Activated naive CD8-positive, alpha-beta T cell treated with anti-CD3 and anti-CD28 coated beads, Interleukin-2, amount 10 ng/mL, durations not matched to agents 7 days and 5 days (primary cell): ENCODE data around the gene AMELX. TPM values are rescaled to one million over a fixed set of nuclear protein-coding genes. Genes with fewer than 3 reads are reported as not detected.

Source experiments
- ATAC-seq: fragments of 150-1000 bp; cut with Tn5 transposase; one replicate; pipeline ENCODE4 v1.10.0; 2021; ENCODE audit warnings: low read depth, moderate library complexity
- POLR2A ChIA-PET: fragments of 350-600 bp; sonication (Branson Sonifier 250); formaldehyde crosslinking; loops from one replicate; lab custom pipeline; 2021; ENCODE audit warnings: antibody characterized with exemption; lab: Charles Lee
- DNase-seq: peaks from one replicate; pipeline ENCODE4 v3.0.0; 2021
- H3K27ac Mint-ChIP-seq: one replicate; pipeline ENCODE4 v1.8.0; 2022; ENCODE audit warnings: mild to moderate bottlenecking, mixed read lengths
- H3K27me3 Mint-ChIP-seq: one replicate; pipeline ENCODE4 v1.8.0; 2022; ENCODE audit warnings: mild to moderate bottlenecking, moderate library complexity, mixed read lengths
- H3K36me3 Mint-ChIP-seq: one replicate; pipeline ENCODE4 v1.8.0; 2021; ENCODE audit warnings: mild to moderate bottlenecking, mixed read lengths
- H3K4me1 Mint-ChIP-seq: one replicate; pipeline ENCODE4 v1.8.0; 2021; ENCODE audit warnings: mixed read lengths
- H3K4me3 Mint-ChIP-seq: one replicate; pipeline ENCODE4 v1.8.0; 2022; ENCODE audit warnings: mild to moderate bottlenecking, moderate library complexity, mixed read lengths
- H3K9me3 Mint-ChIP-seq: one replicate; pipeline ENCODE4 v1.8.0; 2021; ENCODE audit warnings: mixed read lengths
- total RNA-seq, 2 experiments: library from RNA; stranded (reverse); gene quantifications; one replicate each; pipeline ENCODE4 v1.2.3, GENCODE V29; 2021

Gene AMELX
- not detected for total RNA-seq

- DNase-seq (no peak), ATAC-seq (no peak)
- Mint-ChIP-seq H3K9me3 (no peaks in the 10 kb centered on the region), H3K27ac (no peak within 1 kb of the TSS), H3K36me3 (no peaks in the 10 kb centered on the region), H3K27me3 (no peaks in the 10 kb centered on the region), H3K4me3 (no peak within 1 kb of the TSS), H3K4me1 (no peaks in the 10 kb centered on the region)
- POLR2A ChIA-PET: no interaction called here
Observed at GRCh38 chrX:11293113-11293512, at the start of gene AMELX. Gene AMELX (plus strand): TSS chrX:11293413. CDS start chrX:11294789, 1,376 bp downstream.

DNA sequence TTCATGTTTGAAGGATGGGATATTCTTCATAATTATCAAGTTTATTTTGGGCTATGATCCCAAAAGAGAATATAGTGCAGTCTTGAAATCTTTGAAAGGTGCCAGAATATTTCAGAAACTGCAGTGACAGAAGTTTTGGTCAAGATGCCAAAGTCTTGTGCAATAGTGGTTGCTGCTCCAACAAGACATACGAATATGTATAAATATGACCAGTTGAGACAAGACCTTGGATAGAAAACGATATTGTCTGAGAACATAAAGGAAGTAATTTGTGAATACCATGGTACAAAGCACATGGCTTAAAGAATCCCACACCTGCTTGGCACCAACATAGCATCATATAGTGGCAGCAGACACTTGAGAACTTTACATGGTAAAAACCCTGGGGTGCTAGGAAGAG is 48.6 kb upstream of the AMELX start:
- ATAC-seq: no peak
- POLR2A ChIA-PET: no interaction called here
- H3K9me3 Mint-ChIP-seq: no peaks in the 10 kb centered on the region
- H3K4me1 Mint-ChIP-seq: no peaks in the 10 kb centered on the region
- no peak for DNase-seq
- no peaks in the 10 kb centered on the region for H3K27me3 Mint-ChIP-seq
- no peaks in the 10 kb centered on the region for H3K36me3 Mint-ChIP-seq
- no peak overlapping the region for H3K27ac Mint-ChIP-seq
- no peak overlapping the region for H3K4me3 Mint-ChIP-seq

- Mint-ChIP-seq H3K27ac (no peak overlapping the region), H3K27me3 (no peaks in the 10 kb centered on the region), H3K36me3 (no peaks in the 10 kb centered on the region), H3K9me3 (no peaks in the 10 kb centered on the region), H3K4me3 (no peak overlapping the region), H3K4me1 (no peaks in the 10 kb centered on the region)
- DNase-seq: no peak
- POLR2A ChIA-PET: no interaction called here
- no peak for ATAC-seq
Observed at GRCh38 chrX:11254417-11255109, 38.6 kb upstream of the AMELX start.

DNA sequence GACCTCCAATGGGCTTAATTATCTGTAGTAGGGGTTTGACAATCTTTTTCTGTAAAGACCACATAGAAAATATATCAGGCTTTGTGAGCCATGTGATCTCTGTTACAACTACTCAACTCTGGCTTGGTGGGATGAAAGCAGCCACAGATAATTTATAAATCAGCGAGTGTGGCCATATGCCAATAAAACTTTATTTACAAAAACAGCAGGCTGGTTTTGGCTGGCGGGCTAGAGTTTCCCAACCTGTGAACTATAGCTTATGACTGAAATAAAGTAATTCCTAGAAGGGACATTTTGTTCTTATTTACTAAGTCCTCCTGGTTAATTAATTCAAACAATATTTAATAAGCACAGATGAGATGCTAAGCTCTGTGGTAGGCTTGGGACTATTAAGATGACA is 35.9 kb upstream of the AMELX start:
- H3K36me3 Mint-ChIP-seq: no peaks in the 10 kb centered on the region
- H3K27ac Mint-ChIP-seq: no peak overlapping the region
- H3K27me3 Mint-ChIP-seq: no peaks in the 10 kb centered on the region
- POLR2A ChIA-PET: no interaction called here
- no peaks in the 10 kb centered on the region for H3K9me3 Mint-ChIP-seq
- DNase-seq (no peak), ATAC-seq (no peak)
- H3K4me3 Mint-ChIP-seq: no peak overlapping the region
- no peaks in the 10 kb centered on the region for H3K4me1 Mint-ChIP-seq

GRCh38 chrX:11257711-11258110 is 35.5 kb upstream of the AMELX start:
- H3K4me3 Mint-ChIP-seq: no peak overlapping the region
- ATAC-seq: no peak
- POLR2A ChIA-PET: no interaction called here
- no peaks in the 10 kb centered on the region for H3K9me3 Mint-ChIP-seq
- no peaks in the 10 kb centered on the region for H3K27me3 Mint-ChIP-seq
- DNase-seq: no peak
- no peaks in the 10 kb centered on the region for H3K36me3 Mint-ChIP-seq
- H3K27ac Mint-ChIP-seq: no peak overlapping the region
- no peaks in the 10 kb centered on the region for H3K4me1 Mint-ChIP-seq

DNA sequence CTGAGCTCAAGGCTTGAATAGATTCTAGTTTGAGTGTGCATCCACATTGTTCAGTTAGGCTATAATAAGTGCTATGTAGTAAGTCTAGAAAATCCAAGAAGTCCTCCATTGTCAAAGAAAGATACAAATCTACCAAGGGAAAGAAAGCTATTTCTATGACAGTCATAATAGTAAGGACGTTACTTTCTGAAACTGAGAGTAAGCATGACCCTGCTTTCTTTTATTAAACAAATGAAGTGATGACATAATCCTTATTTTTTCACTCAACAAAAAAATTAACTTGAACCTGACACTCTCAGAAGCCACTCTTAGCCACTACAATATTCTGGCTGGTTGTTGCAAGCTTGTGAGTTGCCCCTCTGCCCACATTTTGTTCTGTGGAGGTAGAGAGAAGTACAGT is 33.8 kb upstream of the AMELX start:
- Mint-ChIP-seq H3K9me3 (no peaks in the 10 kb centered on the region), H3K4me3 (no peak overlapping the region), H3K27ac (no peak overlapping the region), H3K36me3 (no peaks in the 10 kb centered on the region), H3K27me3 (no peaks in the 10 kb centered on the region), H3K4me1 (no peaks in the 10 kb centered on the region)
- no peak for DNase-seq
- ATAC-seq: no peak
- POLR2A ChIA-PET: no interaction called here

- Mint-ChIP-seq H3K27me3 (no peaks in the 10 kb centered on the region), H3K4me1 (no peaks in the 10 kb centered on the region), H3K4me3 (no peak overlapping the region), H3K36me3 (no peaks in the 10 kb centered on the region), H3K27ac (no peak overlapping the region), H3K9me3 (no peaks in the 10 kb centered on the region)
- DNase-seq (no peak), ATAC-seq (no peak)
- POLR2A ChIA-PET: no interaction called here
Observed at GRCh38 chrX:11261260-11261659, 32.0 kb upstream of the AMELX start.

DNA sequence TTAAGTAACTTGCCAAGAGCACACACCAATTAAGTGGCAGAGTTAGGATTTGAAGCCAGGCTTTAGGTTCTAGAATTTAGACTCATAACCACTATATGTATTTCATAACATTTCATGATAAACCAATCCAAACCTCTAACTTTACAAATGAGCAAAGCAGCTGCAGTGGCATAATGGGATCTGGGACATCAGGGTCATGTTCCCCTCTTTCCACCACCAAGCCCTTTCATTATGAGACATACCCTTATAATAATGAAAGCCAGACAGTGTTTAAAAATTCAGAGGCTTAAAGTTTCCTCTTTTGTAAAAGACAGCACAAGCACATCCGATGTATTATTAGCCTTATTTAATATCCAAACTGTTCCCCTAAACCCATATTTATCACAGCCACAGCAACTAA is 28.3 kb upstream of the AMELX start:
- DNase-seq (no peak), ATAC-seq (no peak)
- Mint-ChIP-seq H3K27ac (no peak overlapping the region), H3K27me3 (no peaks in the 10 kb centered on the region), H3K9me3 (no peaks in the 10 kb centered on the region), H3K4me1 (no peaks in the 10 kb centered on the region), H3K4me3 (no peak overlapping the region), H3K36me3 (no peaks in the 10 kb centered on the region)
- POLR2A ChIA-PET: no interaction called here

GRCh38 chrX:11265352-11265751 is 27.9 kb upstream of the AMELX start:
- DNase-seq (no peak), ATAC-seq (no peak)
- no peaks in the 10 kb centered on the region for H3K36me3 Mint-ChIP-seq
- H3K9me3 Mint-ChIP-seq: no peaks in the 10 kb centered on the region
- no peaks in the 10 kb centered on the region for H3K4me1 Mint-ChIP-seq
- H3K27ac Mint-ChIP-seq: no peak overlapping the region
- H3K27me3 Mint-ChIP-seq: no peaks in the 10 kb centered on the region
- POLR2A ChIA-PET: no interaction called here
- H3K4me3 Mint-ChIP-seq: no peak overlapping the region

DNA sequence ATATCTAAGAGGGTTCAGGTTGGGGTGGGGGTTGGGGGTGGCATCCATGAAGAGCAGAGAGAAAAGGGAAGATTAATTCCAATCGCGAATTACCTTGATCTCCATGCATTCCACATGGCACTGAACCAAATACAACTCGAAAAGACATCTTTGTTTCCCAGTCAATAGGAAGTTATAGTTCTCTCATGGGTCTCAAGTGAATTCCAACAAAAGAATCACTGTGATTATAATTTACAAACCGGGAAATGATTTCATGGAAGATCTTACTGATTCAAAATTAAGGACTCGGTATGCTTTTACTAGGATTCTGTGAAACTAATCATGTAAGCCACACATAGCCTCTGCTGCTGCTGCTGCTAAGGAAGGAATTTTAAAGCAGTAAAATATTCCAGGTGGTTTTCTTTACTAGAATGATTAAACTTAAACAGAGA is 26.6 kb upstream of the AMELX start:
- ATAC-seq (no peak), DNase-seq (no peak)
- POLR2A ChIA-PET: no interaction called here
- no peak overlapping the region for H3K4me3 Mint-ChIP-seq
- no peaks in the 10 kb centered on the region for H3K9me3 Mint-ChIP-seq
- H3K36me3 Mint-ChIP-seq: no peaks in the 10 kb centered on the region
- H3K27ac Mint-ChIP-seq: no peak overlapping the region
- H3K27me3 Mint-ChIP-seq: no peaks in the 10 kb centered on the region
- no peaks in the 10 kb centered on the region for H3K4me1 Mint-ChIP-seq

DNA sequence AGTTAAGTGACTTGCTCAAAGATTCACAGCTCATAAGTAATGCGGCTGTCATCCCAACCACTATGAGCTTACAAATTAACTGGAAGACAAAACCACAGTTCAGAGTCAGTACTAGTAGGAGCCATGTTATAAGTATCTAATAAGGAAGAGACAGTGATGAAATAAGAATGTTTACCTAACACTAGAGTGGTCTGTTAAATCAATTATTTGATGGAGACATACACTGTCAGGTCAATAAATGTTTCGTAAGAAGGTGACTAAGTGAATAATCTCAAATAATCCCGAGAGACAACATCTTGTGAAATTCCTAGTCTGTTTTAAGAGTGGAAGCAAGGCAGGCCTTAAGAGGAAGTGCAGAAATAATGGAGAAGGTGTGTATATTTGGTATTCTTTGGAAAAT is 25.8 kb upstream of the AMELX start:
- Mint-ChIP-seq H3K4me1 (no peaks in the 10 kb centered on the region), H3K9me3 (no peaks in the 10 kb centered on the region), H3K4me3 (no peak overlapping the region), H3K36me3 (no peaks in the 10 kb centered on the region), H3K27ac (no peak overlapping the region), H3K27me3 (no peaks in the 10 kb centered on the region)
- DNase-seq: no peak
- no peak for ATAC-seq
- POLR2A ChIA-PET: no interaction called here

DNA sequence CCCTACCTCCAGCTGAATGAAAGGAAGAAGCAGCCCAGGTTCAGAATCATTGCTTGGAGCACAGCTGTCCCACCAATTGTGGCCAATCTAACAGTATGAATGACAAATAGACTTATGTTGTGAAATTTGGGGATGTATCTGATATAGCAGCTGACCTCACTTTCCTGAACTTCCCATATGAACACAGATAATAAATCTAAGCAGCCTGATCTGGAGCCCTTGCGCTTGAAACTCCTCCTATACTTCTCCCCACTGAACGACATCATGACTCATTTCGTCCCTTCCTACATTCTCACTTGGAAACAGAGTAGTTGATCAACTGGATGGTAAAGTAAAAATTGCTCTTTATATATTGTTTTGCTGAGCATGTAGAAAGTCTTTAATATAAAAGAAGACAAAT is 24.2 kb upstream of the AMELX start:
- H3K4me3 Mint-ChIP-seq: no peak overlapping the region
- no peaks in the 10 kb centered on the region for H3K27me3 Mint-ChIP-seq
- H3K4me1 Mint-ChIP-seq: no peaks in the 10 kb centered on the region
- H3K27ac Mint-ChIP-seq: no peak overlapping the region
- H3K36me3 Mint-ChIP-seq: no peaks in the 10 kb centered on the region
- no peaks in the 10 kb centered on the region for H3K9me3 Mint-ChIP-seq
- POLR2A ChIA-PET: no interaction called here
- ATAC-seq (no peak), DNase-seq (no peak)

DNA sequence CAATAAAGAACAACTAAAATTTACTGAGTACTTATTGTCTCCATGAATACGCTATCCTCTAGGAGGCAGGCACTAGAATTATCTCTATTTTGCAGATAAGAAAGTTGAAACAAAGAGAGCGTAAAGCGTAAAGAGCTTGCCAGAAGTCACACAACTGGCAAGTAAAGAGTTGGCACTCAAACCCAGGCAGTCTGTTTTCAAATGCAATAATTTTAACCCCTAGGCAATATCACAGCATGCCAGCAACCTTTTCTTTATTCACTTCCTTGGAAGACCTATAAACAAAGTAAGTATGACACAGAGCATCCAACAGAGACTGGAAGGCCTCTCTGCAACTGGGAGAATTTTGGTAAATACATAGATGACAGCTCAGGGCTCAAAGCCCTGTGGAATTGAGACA is 23.2 kb upstream of the AMELX start:
- no peaks in the 10 kb centered on the region for H3K4me1 Mint-ChIP-seq
- no peak overlapping the region for H3K4me3 Mint-ChIP-seq
- no peaks in the 10 kb centered on the region for H3K36me3 Mint-ChIP-seq
- no peaks in the 10 kb centered on the region for H3K9me3 Mint-ChIP-seq
- H3K27ac Mint-ChIP-seq: no peak overlapping the region
- POLR2A ChIA-PET: no interaction called here
- ATAC-seq (no peak), DNase-seq (no peak)
- no peaks in the 10 kb centered on the region for H3K27me3 Mint-ChIP-seq

DNA sequence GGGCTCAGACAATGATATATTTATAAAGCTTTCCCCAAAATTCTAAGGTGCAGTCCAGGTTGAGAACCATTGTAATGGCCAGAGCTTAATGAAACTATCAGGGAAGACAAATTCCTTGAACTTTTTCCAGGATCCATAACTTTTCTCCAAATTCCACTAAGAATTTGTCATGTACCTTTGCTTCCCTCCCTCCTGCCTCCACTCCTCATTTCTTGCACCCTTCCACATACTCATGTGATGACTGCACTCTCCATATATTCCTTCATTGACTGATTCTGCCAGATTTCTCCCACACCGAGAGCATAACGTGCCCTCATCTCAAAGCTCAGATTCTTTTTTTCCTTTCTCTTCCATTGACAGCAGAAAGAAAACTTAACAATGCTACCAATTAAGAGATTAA is 20.9 kb upstream of the AMELX start:
- POLR2A ChIA-PET: no interaction called here
- Mint-ChIP-seq H3K36me3 (no peaks in the 10 kb centered on the region), H3K27me3 (no peaks in the 10 kb centered on the region), H3K9me3 (no peaks in the 10 kb centered on the region), H3K4me3 (no peak overlapping the region), H3K4me1 (no peaks in the 10 kb centered on the region), H3K27ac (no peak overlapping the region)
- no peak for DNase-seq
- ATAC-seq: no peak

DNA sequence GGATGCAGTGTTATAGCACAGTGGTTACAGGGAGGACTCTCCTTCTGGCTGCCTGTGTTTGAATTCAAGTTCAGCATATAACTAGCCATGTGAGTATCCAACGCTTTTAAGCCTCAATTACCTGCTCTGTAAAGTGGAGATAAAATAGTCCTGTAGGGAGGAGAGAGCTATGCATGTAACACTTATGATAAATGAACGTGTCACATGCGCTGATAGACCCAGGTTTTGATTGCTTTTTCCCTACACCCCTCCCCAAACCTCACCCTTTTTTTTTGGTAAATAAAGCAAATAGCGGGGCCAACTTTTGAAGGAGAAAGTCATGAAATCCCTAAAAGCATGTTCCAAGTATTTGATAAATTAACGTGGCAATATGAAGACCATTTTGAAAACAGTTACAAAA is 20.4 kb upstream of the AMELX start:
- Mint-ChIP-seq H3K9me3 (no peaks in the 10 kb centered on the region), H3K4me1 (no peaks in the 10 kb centered on the region), H3K27ac (no peak overlapping the region), H3K27me3 (no peaks in the 10 kb centered on the region), H3K36me3 (no peaks in the 10 kb centered on the region), H3K4me3 (no peak overlapping the region)
- no peak for DNase-seq
- no peak for ATAC-seq
- POLR2A ChIA-PET: no interaction called here
